ENCODE measurements around the gene ULBP1.
"Not testable (repeated sequence)": the region's sequence is repeated elsewhere in the genome, so short reads cannot be mapped to it uniquely, and the experiment has no call there.

Gene ULBP1

GRCh38 chr6:149963462-149964307 lies at the start of gene ULBP1:
Gene ULBP1 (plus strand): TSS chr6:149963943. CDS start chr6:149964050, 107 bp downstream.
- peak; percentile 20 to 43 for DNase-seq (ENCODE audit: low read depth in 2 of 2)

DNA sequence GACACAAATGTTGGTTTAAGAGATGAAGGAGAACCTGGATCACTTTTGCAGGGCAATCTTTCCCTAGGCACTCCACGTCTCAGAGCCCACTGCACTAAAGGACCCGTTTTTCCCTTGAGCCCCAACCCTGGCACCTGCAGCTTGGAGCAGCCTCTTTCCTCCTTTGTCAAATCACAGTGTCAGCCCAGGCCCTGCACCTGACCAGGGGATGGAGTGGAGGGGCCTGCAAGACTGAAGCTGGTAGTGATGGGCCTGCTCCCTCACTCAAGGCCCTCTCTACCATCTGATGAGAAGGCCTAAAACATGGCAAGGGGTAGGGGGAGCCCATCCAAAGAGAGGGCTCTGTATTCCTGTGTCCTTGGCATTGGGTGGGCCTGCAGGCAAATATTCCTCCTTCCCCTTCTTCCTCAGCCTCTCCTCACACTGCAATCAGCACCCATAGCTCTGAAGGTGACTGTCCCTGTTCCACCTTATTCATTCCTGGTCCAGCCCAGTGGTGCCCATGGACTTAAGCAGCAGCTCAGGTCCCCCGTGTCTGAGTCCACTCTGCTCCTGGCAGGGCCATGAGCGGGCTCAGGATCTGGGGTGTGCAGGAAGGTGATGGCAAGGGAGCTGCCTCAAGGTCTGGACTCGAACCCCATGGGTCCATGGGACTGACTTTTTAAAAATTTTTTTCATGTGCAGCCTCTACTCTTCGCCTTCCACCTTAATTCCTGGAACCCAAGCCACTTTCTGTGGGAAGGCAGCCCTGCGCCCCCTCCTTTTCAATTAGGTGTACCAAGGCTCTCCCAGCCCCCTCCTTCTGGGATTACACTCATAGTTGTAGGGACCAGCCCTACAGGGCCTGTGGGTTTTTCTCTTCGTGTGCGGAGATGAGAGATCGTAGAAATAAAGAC lies 47.5 kb upstream of the ULBP1 start:
- DNase-seq (ENCODE audit: low read depth in 2 of 2): no peak

DNA sequence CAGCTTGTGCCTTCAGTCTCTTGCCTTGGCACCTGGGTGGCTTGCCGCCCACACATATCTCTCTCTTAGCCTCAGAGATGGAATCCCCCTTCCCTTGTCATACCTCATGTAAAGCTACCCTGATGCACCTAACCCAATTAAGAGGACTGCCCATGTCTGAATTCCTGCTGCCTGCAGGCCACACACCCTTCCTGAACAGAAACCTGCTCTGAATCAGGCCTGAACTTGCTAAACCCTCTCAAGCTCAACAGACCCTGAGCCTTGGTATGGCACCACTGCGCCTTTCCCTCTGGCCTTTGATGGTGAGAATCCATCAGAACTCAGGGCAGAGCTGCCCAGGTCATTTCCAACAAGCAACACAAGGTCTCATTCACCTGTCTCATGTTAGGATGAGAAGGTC lies 46.1 kb upstream of the ULBP1 start:
- no peak for DNase-seq (ENCODE audit: low read depth in 2 of 2)

DNA sequence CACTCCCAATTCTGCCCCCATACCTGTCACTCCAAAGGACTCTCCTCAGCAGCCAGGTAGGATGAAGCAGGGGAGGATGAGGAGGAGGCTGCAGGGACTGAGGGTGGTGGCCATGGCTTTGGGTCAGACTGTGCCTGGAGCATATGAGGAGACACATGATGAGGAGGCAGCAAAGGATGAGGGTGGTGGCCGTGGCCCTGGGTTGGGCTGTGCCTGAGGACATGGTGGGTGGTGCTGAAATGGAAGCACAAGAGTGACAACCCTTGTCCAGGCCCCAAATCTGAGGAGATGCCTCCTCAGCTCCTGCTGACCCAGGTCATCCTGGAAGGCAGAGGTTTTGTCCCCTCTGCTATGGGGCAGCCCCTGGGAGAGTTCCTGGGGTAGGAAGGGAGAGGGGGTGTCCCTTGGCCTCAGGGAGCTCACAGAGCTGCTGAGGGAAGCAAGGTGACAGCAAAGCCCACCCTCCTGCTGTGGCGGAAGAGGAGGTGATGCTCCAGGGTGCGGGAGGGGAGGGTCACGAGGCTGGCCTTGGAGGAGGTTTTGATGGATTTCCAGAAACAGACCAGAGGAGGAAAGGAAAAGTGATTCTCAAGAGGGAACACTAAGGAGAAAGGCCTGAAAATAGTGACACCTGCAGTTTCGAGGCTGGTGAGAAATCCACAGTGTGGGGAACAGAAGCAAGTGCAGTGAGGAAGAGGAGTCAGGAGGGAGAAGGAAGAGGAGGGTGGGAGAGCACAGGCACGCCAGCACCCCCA lies 45.4 kb upstream of the ULBP1 start:
- DNase-seq (ENCODE audit: low read depth in 2 of 2): no peak

- not testable (repeated sequence) for DNase-seq (ENCODE audit: low read depth in 2 of 2)
Observed at GRCh38 chr6:149919126-149919833, 44.5 kb upstream of the ULBP1 start.

GRCh38 chr6:149919834-149920225 lies 43.9 kb upstream of the ULBP1 start:
- no peak for DNase-seq (ENCODE audit: low read depth in 2 of 2)

- DNase-seq (ENCODE audit: low read depth in 2 of 2): no peak
Observed at GRCh38 chr6:149921361-149921760, 42.4 kb upstream of the ULBP1 start.

- not testable (repeated sequence) for DNase-seq (ENCODE audit: low read depth in 2 of 2)
Observed at GRCh38 chr6:149922091-149922490, 41.7 kb upstream of the ULBP1 start.

- DNase-seq (ENCODE audit: low read depth in 2 of 2): peak; percentile 51 to 64
Observed at GRCh38 chr6:149922642-149923326, 41.0 kb upstream of the ULBP1 start, which contains the start of gene RAET1G. Gene RAET1G (minus strand): TSS chr6:149923121. CDS start chr6:149923010, 111 bp downstream.

DNA sequence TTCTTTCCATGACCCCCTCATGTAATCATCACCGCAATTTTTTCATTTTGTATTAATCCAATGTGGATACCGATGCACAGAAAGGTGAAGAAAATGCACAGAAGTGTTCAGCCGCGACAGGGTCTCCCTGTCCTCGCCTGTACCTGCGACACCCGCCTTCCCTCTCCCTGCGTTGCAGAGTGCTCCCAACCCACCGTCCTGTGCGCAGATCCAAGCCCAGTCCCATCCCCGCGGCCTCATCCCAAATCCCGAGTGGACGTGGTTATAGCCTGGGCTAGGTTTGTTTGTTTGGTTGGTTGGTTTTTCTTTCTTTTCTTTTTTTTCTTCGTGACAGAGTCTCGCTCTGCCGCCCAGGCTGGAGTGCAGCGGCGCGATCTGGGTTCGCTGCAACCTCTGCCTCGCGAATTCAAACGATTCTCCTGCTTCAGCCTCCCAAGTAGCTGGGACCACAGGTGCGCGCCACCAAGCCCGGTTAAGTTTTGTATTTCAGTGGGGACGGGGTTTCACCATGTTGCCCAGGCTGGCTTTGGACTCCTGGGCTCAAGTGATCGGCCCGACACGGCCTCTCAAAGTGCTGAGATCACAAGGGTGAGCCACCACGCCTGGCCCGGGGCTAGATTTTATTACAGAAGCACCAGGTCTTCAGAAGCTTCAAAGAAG lies 40.3 kb upstream of the ULBP1 start:
- DNase-seq (ENCODE audit: low read depth in 2 of 2): no peak

DNA sequence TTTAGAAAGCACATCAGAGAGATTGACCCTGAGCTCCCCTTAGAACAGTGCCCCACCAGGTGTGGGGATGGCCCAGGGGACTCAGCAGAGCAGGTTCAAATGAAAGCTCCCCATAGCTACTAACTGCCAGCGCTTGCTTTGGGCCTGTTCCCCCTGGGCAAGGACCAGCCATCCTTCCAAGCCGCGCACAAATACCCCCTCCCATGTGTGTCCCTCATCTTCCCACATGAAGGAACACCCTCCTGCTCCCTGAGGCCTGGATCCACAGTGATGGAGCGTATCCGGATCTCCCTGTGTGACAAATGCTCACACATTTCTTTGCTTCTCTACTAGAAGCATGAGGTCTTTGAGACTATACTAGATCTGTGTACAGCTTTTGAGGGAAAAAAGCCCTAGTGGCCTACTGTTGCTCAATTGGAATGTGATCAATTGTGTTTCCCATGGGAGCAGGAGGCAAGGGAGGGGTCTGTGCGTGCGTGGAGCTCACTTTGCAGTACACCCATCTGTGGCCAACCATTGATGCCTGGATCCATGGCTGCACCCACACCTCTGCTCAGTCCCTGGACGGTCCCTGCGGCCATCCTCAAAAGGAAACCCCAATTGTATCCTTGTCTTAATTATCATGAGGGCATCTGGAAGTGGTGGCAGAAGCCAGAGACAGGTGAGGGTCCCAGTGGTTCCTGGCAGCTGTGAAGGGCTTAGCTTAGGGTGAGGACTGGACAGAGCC lies 39.4 kb upstream of the ULBP1 start:
- DNase-seq (ENCODE audit: low read depth in 2 of 2): no peak

DNA sequence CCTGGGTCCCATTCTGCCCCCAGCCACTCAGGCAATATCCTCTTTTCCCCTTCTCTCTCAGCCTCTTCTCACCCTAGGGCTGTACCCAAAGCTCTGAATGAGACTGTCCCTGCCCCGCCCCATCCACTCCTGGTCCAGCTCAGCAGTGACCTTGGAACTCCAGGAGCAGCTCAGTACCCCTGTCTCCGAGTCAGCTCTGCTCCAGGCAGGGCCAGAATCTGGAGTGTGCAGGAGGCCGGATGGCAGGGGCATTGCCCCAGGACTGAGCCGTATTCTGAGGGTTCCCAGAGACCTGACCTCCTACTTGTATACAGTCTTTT lies 38.9 kb upstream of the ULBP1 start:
- no peak for DNase-seq (ENCODE audit: low read depth in 2 of 2)

DNA sequence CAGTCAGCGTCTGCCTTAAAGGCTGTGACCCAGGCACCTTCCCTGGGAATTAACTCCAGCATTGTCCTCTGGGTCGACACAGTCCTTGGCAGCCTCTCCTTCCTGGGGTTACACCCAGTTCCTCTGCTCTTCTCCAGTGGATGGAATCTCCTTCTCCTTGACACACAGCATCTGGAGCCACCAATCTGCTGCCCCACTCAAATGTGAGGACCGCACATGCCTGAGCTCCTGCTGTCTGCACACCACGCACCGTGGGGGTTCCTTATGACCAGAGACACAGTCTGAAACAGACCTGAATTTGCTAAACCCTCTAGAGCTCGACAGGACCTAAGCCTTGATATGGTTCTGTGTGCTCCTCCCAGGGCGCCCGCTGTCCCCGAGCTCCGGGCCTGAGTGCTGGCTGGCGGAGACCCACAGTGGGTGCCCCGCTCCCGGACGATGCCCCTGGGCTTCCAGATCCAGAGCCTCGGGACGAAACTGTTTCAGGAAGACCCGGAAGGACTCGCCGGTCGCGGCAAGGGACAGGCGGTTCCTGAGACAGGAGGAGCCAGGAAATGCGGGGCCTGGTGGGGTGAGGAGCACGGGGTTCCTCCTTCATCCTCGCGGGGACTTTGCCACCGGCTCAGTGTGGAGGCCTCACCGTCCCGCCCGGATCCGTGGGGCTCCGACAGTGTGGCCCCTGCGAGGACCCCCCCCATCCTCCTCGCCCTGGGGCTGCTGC lies 38.3 kb upstream of the ULBP1 start:
- no peak for DNase-seq (ENCODE audit: low read depth in 2 of 2)

DNA sequence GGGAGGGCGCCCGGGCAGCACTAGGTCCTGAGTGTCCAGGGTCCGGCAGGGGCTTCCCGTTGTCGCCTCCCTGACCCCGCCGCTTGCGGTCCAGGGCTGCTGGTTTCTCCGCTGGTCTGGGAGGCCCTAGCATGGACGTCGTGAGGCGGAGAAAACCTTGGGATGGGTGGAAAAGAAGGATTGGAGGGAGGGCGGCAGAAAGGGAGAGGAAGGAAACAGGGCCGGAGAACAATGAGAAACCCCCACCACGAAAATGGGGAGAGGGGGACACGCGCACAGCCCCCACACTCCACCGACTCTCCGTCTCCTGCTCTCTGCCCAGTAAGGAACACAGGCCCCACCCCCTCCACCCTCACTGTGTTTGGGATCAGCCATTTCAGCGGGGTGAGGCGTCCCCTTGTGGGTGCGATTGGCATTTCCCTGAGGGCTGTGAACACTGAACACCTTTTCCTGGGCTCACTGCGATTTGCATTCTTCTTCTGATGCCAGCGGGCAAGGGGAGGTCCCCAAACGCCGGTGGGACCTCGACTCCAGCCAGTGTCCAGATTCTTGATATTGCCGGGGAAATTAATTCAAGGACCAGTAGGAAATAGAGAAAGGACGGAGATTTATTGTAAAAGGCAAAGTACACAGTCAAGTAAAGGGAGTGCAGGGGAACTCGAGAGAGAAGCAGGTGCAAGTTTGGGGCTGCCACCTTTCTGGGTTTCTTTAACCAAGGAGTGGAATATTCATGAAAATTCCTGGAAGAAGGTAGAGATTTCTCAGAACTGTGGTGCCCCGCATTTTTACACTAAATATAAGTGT lies 37.6 kb upstream of the ULBP1 start:
- DNase-seq (ENCODE audit: low read depth in 2 of 2): peak in 1 of 2 donors; percentile 53

GRCh38 chr6:149927025-149927424 lies 36.7 kb upstream of the ULBP1 start:
- not testable (repeated sequence) for DNase-seq (ENCODE audit: low read depth in 2 of 2)

DNA sequence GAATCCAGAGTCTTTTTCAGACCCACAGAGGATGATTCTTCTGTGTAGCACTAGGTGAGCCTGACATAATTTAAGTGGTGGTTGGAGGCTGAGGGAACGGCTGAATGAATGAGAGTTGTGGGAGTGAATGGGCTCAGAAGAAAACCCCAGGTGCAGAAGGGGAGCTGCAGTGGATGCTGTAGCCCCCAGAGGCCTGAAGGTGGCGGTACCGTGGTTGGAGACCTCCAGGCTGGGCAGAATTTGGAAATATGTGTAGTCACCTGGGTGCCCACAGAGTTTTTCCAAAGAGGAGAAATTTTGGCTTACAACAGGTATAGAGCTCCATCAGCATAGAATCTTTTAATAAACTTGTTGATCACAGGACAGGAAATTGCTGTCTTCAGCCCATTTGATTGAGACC lies 34.3 kb upstream of the ULBP1 start:
- DNase-seq (ENCODE audit: low read depth in 2 of 2): no peak

DNA sequence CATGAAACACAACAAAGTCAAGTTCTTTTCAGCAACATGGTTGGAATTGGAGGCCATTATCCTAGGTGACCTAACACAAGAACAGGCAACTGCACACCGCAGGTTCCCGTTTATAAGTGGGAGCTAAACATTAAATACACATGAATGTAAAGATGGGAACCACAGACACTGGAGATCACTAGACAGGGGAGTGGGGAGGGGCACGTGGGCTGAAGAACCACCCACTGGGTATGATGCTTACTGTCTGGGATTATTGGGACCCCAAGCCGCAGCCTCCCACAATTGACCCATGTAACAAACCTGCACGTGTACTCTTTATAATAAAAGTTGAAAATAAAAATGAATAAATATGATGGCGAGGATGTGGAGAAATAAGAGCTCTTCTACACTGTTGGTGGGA lies 32.2 kb upstream of the ULBP1 start:
- no peak for DNase-seq (ENCODE audit: low read depth in 2 of 2)

GRCh38 chr6:149933036-149933435 lies 30.7 kb upstream of the ULBP1 start:
- no peak for DNase-seq (ENCODE audit: low read depth in 2 of 2)
